ENCODE measurements around the gene MBP. TPM values are rescaled to one million over a fixed set of nuclear protein-coding genes. Genes with fewer than 3 reads are reported as not detected.
"Not testable (repeated sequence)": the region's sequence is repeated elsewhere in the genome, so short reads cannot be mapped to it uniquely, and the experiment has no call there.

MBP gene
- total RNA-seq, 1 experiment from 2014 or later: 4.5 TPM

- Histone ChIP-seq H3K36me3 (replicated peaks; ENCODE audit: control insufficient read depth, insufficient read depth, low read length) (no peaks in the 10 kb centered on the region), H3K4me3 (ENCODE audit: insufficient read depth, low read depth, low read length) (no peak overlapping the region), H3K27me3 (ENCODE audit: control insufficient read depth, insufficient read depth, low read length) (no peaks in the 10 kb centered on the region)
- no peak for DNase-seq
Measured at GRCh38 chr18:76972241-76972640, 160.3 kb downstream of the MBP start.

DNA sequence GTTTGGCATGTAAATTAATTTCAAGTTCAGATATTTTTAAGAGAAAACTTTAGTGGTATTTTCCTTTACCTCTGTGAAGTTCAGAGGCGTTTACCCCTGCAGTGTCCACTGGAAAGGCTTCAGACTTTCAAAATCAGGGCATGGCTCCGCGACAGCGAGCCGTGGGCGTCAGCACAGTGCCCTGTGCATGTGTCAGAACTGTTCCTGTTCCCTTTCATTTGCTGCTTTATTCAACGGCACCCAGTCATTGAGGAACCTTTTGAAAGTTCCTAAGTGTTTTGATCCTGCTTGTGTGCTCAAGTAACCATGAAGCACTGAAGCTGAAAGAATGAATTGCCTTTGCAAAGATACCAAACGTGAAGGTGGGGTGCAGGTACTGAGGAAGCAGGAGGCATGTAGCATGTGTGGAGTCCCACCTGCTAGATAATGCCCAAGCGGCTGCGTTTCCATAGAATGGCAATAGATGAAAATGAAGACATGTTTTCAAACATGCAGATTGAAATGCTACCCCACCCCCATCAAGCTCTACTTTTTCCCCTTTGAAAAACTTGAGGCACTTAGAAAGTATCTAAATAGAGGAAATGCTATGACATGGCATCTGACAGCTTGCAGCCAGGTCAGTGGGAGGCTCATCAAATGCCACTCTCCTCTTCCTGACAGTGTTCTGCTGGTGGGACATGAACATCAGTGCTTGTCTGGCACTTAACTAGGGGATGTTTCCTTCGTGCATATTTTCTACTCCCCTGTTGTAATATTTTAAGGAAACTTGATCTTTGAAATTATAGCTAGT, 161.6 kb downstream of the MBP start:
- no peak for DNase-seq
- Histone ChIP-seq H3K27me3 (ENCODE audit: control insufficient read depth, insufficient read depth, low read length) (no peaks in the 10 kb centered on the region), H3K4me3 (ENCODE audit: insufficient read depth, low read depth, low read length) (no peak overlapping the region), H3K36me3 (replicated peaks; ENCODE audit: control insufficient read depth, insufficient read depth, low read length) (no peaks in the 10 kb centered on the region)

- Histone ChIP-seq H3K4me3 (ENCODE audit: insufficient read depth, low read depth, low read length) (no peak overlapping the region), H3K27me3 (ENCODE audit: control insufficient read depth, insufficient read depth, low read length) (no peaks in the 10 kb centered on the region), H3K36me3 (replicated peaks; ENCODE audit: control insufficient read depth, insufficient read depth, low read length) (no peaks in the 10 kb centered on the region)
- peak; percentile 90 for DNase-seq
Measured at GRCh38 chr18:76967721-76968472, 164.7 kb downstream of the MBP start.

GRCh38 chr18:76967299-76967698, 165.3 kb downstream of the MBP start:
- H3K4me3 ChIP-seq (ENCODE audit: insufficient read depth, low read depth, low read length); H3K27me3 ChIP-seq (ENCODE audit: control insufficient read depth, insufficient read depth, low read length); DNase-seq; H3K36me3 ChIP-seq (replicated peaks; ENCODE audit: control insufficient read depth, insufficient read depth, low read length): not testable (repeated sequence)

DNA sequence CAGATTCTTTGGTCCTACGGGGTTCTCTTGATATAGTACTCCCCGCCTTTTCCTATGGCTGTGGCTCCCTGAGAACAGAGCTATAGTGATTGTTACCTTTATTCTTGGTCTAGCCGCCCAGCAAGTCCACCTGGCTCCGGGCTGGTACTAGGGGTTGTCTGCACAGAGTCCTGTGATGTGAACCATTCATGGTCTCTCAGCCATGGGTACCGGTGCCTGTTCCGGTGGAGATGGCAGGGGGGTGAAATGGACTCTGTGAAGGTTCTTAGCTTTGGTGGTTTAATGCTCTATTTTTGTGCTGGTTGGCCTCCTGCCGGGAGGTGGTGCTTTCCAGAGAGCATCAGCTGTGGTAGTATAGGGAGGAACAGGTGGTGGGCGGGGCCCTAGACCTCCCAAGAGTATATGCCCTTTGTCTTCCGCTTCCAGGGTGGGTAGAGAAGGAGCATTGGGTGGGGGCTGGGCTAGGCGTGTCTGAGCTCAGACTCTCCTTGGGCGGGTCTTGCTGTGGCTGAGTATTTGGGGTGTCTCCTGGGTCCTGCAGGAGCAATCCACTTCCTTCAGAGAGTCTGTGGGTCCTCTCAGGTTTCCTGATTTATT, 166.9 kb downstream of the MBP start:
- DNase-seq; H3K4me3 ChIP-seq (ENCODE audit: insufficient read depth, low read depth, low read length); H3K27me3 ChIP-seq (ENCODE audit: control insufficient read depth, insufficient read depth, low read length); H3K36me3 ChIP-seq (replicated peaks; ENCODE audit: control insufficient read depth, insufficient read depth, low read length): not testable (repeated sequence)

GRCh38 chr18:76963936-76964335, 168.6 kb downstream of the MBP start:
- Histone ChIP-seq H3K36me3 (replicated peaks; ENCODE audit: control insufficient read depth, insufficient read depth, low read length) (0 out of 2 replicates have a peak, but pooled peaks cover 1% of the 10 kb centered on the region), H3K27me3 (ENCODE audit: control insufficient read depth, insufficient read depth, low read length) (no peaks in the 10 kb centered on the region), H3K4me3 (ENCODE audit: insufficient read depth, low read depth, low read length) (no peak overlapping the region)
- no peak for DNase-seq

- DNase-seq: no peak
- Histone ChIP-seq H3K36me3 (replicated peaks; ENCODE audit: control insufficient read depth, insufficient read depth, low read length) (peaks cover 4% of the 10 kb centered on the region), H3K4me3 (ENCODE audit: insufficient read depth, low read depth, low read length) (no peak overlapping the region)
Measured at GRCh38 chr18:76962851-76963250, 169.7 kb downstream of the MBP start.

DNA sequence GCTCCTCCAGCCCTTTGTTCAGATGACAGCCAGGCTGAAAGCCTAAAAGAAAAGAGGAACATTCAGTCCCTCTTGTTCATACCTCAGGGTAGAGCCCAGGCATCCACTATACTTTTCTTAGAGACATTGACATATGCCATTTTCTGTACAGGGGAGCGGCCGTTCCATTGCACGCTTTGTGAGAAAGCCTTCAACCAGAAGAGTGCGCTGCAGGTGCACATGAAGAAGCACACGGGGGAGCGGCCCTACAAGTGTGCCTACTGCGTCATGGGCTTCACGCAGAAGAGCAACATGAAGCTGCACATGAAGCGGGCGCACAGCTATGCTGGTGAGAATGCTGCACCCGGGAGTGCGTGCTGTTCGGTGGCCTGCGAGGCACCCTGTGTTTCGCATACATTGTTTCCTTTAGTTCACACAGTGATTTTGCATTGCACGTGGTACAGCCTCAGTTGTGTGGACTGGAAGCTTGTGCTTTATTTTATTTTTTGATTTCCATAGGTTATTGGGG, 172.0 kb downstream of the MBP start:
- DNase-seq: no peak
- H3K36me3 ChIP-seq (replicated peaks; ENCODE audit: control insufficient read depth, insufficient read depth, low read length): peaks cover 4% of the 10 kb centered on the region
- no peaks in the 10 kb centered on the region for H3K27me3 ChIP-seq (ENCODE audit: control insufficient read depth, insufficient read depth, low read length)
- H3K4me3 ChIP-seq (ENCODE audit: insufficient read depth, low read depth, low read length): no peak overlapping the region

More at GRCh38 chr18:76962851-76963250, 169.7 kb downstream of the MBP start:
- no peaks in the 10 kb centered on the region for H3K27me3 ChIP-seq (ENCODE audit: control insufficient read depth, insufficient read depth, low read length)

DNA sequence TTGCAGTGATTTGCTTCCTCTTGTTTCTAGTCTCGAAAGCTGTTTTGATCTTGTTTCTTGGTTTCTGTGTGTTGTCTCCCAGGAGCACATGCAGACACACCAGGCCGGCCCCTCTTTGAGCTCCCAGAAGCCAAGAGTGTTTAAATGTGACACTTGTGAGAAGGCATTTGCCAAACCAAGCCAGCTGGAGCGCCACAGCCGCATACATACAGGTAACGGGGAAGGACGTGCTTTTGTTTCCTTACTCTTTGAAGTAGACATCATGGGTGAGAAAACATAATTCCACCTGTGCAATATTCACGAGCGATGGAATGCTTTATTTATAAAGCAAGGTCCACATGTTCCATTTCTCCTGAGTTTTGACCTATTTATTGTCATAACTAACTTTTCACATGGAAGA, 173.0 kb downstream of the MBP start:
- no peak for DNase-seq
- Histone ChIP-seq H3K4me3 (ENCODE audit: insufficient read depth, low read depth, low read length) (no peak overlapping the region), H3K36me3 (replicated peaks; ENCODE audit: control insufficient read depth, insufficient read depth, low read length) (peaks cover 4% of the 10 kb centered on the region), H3K27me3 (ENCODE audit: control insufficient read depth, insufficient read depth, low read length) (no peaks in the 10 kb centered on the region)

- DNase-seq: no peak
- Histone ChIP-seq H3K27me3 (ENCODE audit: control insufficient read depth, insufficient read depth, low read length) (no peaks in the 10 kb centered on the region), H3K4me3 (ENCODE audit: insufficient read depth, low read depth, low read length) (no peak overlapping the region), H3K36me3 (replicated peaks; ENCODE audit: control insufficient read depth, insufficient read depth, low read length) (peaks cover 4% of the 10 kb centered on the region)
Measured at GRCh38 chr18:76958692-76959341, 173.8 kb downstream of the MBP start.

DNA sequence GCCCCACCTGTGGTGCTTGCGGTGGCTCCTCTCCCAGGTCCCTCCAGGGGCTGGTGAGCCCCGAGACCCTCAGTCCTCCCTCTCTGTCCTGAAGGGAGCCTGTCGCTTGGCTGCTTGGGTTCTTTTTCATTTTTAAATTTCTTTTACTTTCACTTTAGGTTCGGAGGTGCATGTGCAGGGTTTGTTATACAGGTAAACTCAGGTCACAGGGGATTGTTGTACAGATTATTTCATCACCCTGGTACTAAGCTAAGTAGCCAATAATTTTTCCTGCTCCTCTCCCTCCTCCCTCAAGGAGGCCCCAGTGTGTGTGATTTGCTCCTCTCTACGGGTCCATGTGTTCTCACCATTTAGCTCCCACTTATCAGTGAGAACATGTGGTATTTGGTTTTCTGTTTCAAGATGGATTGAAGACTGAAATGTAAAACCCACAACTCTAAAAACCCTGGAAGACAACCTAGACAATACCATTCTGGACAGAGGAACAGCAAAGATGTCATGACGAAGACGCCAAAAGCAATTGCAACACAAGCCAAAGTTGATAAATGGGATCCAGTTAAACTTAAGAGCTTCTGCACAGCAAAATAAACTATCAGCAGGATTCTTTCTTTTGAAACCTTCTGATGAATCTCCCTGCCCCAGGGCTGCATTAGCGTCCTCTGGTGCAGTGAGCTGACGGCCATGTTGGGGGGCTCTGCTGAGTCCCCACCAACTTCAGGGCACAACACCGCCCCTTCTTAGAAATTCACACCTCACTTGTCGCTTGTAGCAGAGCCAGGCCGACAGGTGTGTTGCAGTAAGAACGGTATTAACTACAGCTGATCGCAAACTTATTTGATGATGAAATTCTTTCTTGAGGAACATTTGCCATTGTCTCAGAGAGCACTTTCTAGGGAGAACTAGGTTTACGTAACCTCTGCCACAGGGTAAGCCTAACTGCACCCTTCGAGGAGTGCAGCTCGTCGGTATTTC, 174.9 kb downstream of the MBP start:
- no peak overlapping the region for H3K4me3 ChIP-seq (ENCODE audit: insufficient read depth, low read depth, low read length)
- DNase-seq: no peak
- H3K27me3 ChIP-seq (ENCODE audit: control insufficient read depth, insufficient read depth, low read length): no peaks in the 10 kb centered on the region
- peaks cover 4% of the 10 kb centered on the region for H3K36me3 ChIP-seq (replicated peaks; ENCODE audit: control insufficient read depth, insufficient read depth, low read length)

GRCh38 chr18:76956648-76957047, 175.9 kb downstream of the MBP start:
- peaks cover 4% of the 10 kb centered on the region for H3K36me3 ChIP-seq (replicated peaks; ENCODE audit: control insufficient read depth, insufficient read depth, low read length)
- no peak overlapping the region for H3K4me3 ChIP-seq (ENCODE audit: insufficient read depth, low read depth, low read length)
- no peaks in the 10 kb centered on the region for H3K27me3 ChIP-seq (ENCODE audit: control insufficient read depth, insufficient read depth, low read length)
- DNase-seq: no peak

DNA sequence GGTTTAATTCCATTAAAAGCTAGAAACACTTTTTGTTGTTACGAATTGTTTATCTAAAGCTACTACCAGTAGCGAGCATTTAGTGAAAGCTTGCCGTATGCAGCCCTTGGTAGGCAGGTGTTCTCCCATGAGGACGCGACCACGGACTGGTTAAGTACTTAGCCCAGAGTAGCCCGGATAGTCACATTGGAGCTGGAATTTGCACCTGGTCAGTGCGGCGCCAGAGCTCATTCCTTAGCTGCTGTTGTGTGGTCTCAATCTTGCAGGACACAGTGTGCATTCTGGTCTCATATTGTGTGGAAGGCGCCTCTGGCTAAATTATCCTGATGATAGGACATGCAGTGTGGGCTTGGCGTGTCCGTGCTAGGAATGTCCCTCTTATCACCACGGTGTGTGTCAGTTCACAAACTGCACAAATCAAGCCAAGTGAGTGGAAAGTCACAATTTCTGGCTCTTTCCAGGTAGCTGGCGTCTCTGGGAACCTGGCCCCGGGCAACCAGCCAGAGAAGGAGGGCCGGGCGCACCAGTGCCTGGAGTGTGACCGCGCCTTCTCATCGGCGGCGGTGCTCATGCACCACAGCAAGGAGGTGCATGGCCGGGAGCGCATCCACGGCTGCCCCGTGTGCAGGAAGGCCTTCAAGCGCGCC, 176.9 kb downstream of the MBP start:
- no peak for DNase-seq
- Histone ChIP-seq H3K36me3 (replicated peaks; ENCODE audit: control insufficient read depth, insufficient read depth, low read length) (peaks cover 4% of the 10 kb centered on the region), H3K4me3 (ENCODE audit: insufficient read depth, low read depth, low read length) (no peak overlapping the region), H3K27me3 (ENCODE audit: control insufficient read depth, insufficient read depth, low read length) (no peaks in the 10 kb centered on the region)
